DOHH2 (cell line): ENCODE measurements around the gene UVRAG.

ENCODE experiments used
- CTCF ChIP-seq: fragments of 200-600 bp; sonication (generic); IDR thresholded peaks from one replicate; pipeline ENCODE4 v1.5.1; 2014; ENCODE audit warnings: antibody characterized with exemption, mild to moderate bottlenecking, low read depth, low read length; ENCODE audit not compliant: poor library complexity, severe bottlenecking
- EZH2phosphoT487 ChIP-seq: fragments of 200-600 bp; sonication (generic); IDR thresholded peaks from 2 replicates; pipeline ENCODE4 v1.6.1; 2017; ENCODE audit warnings: borderline replicate concordance, mild to moderate bottlenecking, antibody characterized with exemption, low read length, moderate library complexity, mixed read lengths

- TF ChIP-seq CTCF, result no peak
- no peak for TF ChIP-seq EZH2phosphoT487
These were observed 140.4 kb downstream of the UVRAG start for GRCh38 chr11:75955443-75955842.
